ENCODE measurements around the gene HMCN2.

HMCN2 gene

GRCh38 chr9:130478736-130479575 is 213.4 kb downstream of the HMCN2 start:
- DNase-seq, result no peak

GRCh38 chr9:130479587-130479986 is 214.0 kb downstream of the HMCN2 start:
- no peak for DNase-seq

- no peak for DNase-seq
Observed at GRCh38 chr9:130480673-130481072, 215.1 kb downstream of the HMCN2 start.

DNA sequence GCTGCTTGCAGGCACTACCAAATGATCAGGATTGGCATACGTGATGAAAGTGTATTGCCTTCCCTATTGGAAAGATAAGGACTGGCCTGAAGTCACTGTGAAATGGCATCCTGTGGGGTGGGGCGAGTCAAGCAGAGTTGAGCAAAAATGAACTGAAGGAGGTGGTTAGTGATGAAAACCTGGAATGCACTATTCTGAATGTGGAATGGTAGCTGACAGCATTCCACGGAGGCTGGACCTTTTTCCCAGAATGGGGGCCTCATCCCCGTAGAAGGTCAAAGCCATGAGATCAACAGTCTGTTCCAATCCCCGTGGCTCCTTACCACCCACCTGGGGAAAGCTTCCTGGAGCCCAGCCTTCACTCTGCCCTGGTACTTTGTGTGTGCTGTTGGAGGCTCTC is 216.9 kb downstream of the HMCN2 start:
- no peak for DNase-seq

DNA sequence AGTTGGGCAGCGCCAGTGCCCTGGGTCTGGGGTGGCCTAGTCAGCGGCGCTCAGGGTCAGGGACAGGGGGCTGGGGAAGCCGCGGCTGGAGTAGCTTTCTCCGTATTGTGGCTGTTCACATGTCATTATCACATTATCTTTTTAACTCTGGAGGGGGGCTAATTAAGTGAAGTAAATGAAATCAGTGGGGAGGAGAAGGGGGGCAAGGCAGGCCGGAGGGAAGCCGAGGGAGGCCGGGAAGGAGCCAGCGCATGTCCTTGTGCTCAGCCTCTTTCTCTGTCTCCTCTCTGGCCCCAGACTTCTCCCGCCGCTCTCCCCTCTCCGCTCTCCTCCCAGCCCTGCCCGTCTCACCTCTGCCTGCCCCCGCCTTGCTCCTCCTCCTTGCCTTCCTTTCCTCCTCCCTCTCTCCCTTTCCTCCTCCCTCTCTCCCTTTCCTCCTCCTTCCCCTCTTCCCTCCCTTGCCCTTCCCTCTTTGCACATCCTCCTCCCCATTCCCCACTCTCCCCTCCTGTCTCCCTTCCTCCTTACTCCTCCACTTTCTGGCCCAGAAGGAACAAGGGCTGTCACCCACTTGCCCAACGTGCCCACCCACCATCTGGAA is 217.9 kb downstream of the HMCN2 start:
- no peak for DNase-seq
